ENCODE data around the gene MACC1. TPM values are rescaled to one million over a fixed set of nuclear protein-coding genes. Genes with fewer than 3 reads are reported as not detected.

The MACC1 gene
- total and polyA plus RNA-seq, 2 of the 13 experiments (the other 11 are each of a cell fraction or from before 2014, with no cell fraction given): 0.04 TPM; not detected in 1

DNA sequence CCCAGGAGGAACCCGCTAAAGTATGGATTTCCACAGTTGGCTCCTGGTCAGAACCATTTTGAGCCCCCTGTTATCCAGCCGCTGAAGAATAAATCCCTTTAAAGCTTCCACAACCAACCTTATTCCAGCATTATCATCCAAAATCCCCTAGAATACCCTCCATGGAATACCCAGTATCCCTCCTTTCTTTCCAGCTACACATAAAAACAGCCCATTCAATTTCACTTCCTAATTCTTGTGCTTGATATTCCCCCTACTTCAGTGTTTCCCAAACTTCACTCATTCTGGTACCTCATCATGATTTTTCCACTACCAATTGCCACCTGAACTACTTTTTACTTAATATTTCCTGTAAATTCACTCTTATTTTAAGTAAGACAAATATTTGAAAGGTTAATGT is 3.1 kb downstream of the MACC1 start (continued):
- TF ChIP-seq GMEB2 (CRISPR knock-in tag; IDR thresholded peaks at IDR 0.05; ENCODE audit: low read depth) (no peak), ZNF143 (CRISPR knock-in tag; IDR thresholded peaks at IDR 0.05) (no peak), ZFP37 (CRISPR knock-in tag; IDR thresholded peaks at IDR 0.05; ENCODE audit: borderline replicate concordance) (no peak), AGO2 (optimal IDR thresholded peaks at IDR 0.05; ENCODE audit: low read depth, low read length) (no peak), ZXDC (CRISPR knock-in tag; IDR thresholded peaks at IDR 0.05) (no peak)
- TF ChIP-seq, protein P1, sequence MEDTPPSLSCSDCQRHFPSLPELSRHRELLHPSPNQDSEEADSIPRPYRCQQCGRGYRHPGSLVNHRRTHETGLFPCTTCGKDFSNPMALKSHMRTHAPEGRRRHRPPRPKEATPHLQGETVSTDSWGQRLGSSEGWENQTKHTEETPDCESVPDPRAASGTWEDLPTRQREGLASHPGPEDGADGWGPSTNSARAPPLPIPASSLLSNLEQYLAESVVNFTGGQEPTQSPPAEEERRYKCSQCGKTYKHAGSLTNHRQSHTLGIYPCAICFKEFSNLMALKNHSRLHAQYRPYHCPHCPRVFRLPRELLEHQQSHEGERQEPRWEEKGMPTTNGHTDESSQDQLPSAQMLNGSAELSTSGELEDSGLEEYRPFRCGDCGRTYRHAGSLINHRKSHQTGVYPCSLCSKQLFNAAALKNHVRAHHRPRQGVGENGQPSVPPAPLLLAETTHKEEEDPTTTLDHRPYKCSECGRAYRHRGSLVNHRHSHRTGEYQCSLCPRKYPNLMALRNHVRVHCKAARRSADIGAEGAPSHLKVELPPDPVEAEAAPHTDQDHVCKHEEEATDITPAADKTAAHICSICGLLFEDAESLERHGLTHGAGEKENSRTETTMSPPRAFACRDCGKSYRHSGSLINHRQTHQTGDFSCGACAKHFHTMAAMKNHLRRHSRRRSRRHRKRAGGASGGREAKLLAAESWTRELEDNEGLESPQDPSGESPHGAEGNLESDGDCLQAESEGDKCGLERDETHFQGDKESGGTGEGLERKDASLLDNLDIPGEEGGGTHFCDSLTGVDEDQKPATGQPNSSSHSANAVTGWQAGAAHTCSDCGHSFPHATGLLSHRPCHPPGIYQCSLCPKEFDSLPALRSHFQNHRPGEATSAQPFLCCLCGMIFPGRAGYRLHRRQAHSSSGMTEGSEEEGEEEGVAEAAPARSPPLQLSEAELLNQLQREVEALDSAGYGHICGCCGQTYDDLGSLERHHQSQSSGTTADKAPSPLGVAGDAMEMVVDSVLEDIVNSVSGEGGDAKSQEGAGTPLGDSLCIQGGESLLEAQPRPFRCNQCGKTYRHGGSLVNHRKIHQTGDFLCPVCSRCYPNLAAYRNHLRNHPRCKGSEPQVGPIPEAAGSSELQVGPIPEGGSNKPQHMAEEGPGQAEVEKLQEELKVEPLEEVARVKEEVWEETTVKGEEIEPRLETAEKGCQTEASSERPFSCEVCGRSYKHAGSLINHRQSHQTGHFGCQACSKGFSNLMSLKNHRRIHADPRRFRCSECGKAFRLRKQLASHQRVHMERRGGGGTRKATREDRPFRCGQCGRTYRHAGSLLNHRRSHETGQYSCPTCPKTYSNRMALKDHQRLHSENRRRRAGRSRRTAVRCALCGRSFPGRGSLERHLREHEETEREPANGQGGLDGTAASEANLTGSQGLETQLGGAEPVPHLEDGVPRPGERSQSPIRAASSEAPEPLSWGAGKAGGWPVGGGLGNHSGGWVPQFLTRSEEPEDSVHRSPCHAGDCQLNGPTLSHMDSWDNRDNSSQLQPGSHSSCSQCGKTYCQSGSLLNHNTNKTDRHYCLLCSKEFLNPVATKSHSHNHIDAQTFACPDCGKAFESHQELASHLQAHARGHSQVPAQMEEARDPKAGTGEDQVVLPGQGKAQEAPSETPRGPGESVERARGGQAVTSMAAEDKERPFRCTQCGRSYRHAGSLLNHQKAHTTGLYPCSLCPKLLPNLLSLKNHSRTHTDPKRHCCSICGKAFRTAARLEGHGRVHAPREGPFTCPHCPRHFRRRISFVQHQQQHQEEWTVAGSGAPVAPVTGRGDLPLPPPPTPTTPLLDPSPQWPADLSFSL (CRISPR knock-in tag; IDR thresholded peaks at IDR 0.05): no peak
